C4-2B (cell line): ENCODE data around the gene GGCT.

Experiments
- CTCF ChIP-seq: fragments of 450-650 bp; conservative IDR thresholded peaks from 2 replicates; pipeline ENCODE4 v1.5.1; 2017; ENCODE audit warnings: mild to moderate bottlenecking
- ZFX ChIP-seq: fragments of 450-650 bp; IDR thresholded peaks from 2 replicates; pipeline ENCODE4 v1.6.1; 2017

GRCh38 chr7:30501264-30501663 is 3.4 kb downstream of the GGCT start:
- TF ChIP-seq CTCF (no peak), ZFX (no peak)
